Measurements from ENCODE around the gene ZSWIM4. TPM values are rescaled to one million over a fixed set of nuclear protein-coding genes. Genes with fewer than 3 reads are reported as not detected.
"Not testable (repeated sequence)": the region's sequence is repeated elsewhere in the genome, so short reads cannot be mapped to it uniquely, and the experiment has no call there.

Gene ZSWIM4
- 12.7 and 13.1 TPM in 2 replicates for total RNA-seq

GRCh38 chr19:13794757-13795589, at the start of gene ZSWIM4:
Gene ZSWIM4 (plus strand): TSS chr19:13795443. CDS start chr19:13795649, 206 bp downstream.
- peak; percentile 97 for DNase-seq (ENCODE audit: low read depth, low spot score)

- no peak for DNase-seq (ENCODE audit: low read depth, low spot score)
These were observed 48.2 kb upstream of the ZSWIM4 start for GRCh38 chr19:13747098-13747453.

- DNase-seq (ENCODE audit: low read depth, low spot score), result no peak
These were observed 46.9 kb upstream of the ZSWIM4 start for GRCh38 chr19:13748169-13748828.

DNA sequence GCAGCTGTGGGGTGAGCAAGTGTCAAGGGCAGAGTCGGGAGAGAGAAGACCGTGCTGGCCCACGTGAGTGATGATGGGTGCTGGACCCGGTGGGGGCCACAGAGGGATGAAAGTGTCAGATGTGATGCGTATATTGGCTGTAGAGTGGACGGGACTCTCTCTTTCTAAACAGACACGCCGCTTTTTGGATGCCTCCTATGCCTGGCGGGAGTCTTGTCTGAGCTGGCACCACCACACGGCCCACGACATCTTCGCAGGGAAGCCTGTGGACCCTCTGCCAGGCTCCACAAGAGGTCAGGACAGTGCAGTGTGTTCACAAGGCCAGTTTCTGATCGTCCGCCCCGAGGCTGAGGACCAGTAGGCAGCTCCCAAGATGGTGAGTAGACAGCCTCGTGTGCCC, 43.8 kb upstream of the ZSWIM4 start:
- no peak for DNase-seq (ENCODE audit: low read depth, low spot score)

GRCh38 chr19:13753622-13754021, 41.6 kb upstream of the ZSWIM4 start:
- not testable (repeated sequence) for DNase-seq (ENCODE audit: low read depth, low spot score)

DNA sequence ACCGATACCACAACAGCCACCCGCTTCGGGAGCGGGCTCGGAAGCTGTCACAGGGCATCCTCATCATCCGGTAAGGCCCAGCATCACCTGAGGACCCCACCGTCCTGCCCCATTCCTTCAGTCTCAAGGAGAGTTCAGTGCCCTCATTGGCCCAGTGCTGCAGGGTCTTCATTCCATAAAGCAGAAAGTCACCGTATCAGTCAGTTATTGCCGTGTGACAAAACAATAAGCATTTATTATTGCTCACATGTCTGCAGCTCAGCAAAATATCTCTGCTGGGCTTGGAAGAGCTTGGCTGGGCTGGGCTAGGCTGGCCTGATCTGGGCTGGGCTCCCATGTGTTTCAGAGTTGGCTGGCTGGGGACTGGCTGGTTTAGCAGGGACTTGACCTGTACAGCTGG, 39.0 kb upstream of the ZSWIM4 start:
- DNase-seq (ENCODE audit: low read depth, low spot score), result no peak

GRCh38 chr19:13757805-13758772, 37.2 kb upstream of the ZSWIM4 start:
- DNase-seq (ENCODE audit: low read depth, low spot score), result no peak

DNA sequence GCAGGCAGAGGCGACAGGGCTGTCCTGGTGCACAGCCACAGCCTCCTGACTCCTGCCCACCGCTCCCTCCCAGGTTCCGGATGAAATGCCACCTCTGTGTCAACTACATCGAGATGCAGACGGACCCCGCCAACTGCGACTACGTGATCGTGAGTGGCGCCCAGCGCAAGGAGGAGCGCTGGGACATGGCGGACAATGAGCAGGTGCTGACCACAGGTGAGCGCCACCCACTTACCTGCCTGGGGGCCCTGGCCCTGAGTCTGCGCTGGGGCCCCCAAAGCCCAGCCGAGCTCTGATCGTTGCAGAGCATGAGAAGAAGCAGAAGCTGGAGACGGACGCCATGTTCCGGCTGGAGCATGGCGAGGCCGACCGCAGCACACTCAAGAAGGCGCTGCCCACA, 36.4 kb upstream of the ZSWIM4 start:
- no peak for DNase-seq (ENCODE audit: low read depth, low spot score)

- DNase-seq (ENCODE audit: low read depth, low spot score), result no peak
These were observed 33.8 kb upstream of the ZSWIM4 start for GRCh38 chr19:13761423-13761822.

- DNase-seq (ENCODE audit: low read depth, low spot score), result no peak
These were observed 32.5 kb upstream of the ZSWIM4 start for GRCh38 chr19:13762635-13763235.

DNA sequence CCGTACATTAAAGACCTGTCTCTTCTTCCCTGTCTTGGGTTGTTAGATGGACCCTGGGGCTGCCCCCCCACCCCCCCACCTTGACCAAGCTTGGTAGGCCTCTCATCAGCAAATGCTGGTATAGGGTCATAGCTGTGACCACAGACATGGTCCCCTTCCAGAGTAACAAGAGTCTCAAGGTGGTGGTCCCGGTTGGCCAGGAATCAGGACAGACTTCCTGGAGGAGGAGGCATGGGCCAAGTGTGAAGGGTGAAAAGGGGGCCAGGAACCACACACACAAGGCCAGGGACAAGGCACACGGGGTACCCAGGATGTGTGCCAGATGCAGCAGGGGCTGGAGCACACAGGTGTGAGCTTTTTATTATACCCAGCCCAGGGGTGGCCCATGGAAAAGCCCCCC, 32.0 kb upstream of the ZSWIM4 start:
- no peak for DNase-seq (ENCODE audit: low read depth, low spot score)

- DNase-seq (ENCODE audit: low read depth, low spot score), result no peak
These were observed 31.0 kb upstream of the ZSWIM4 start, which contains the start of gene MRI1 for GRCh38 chr19:13764101-13764807. Gene MRI1 (plus strand): TSS chr19:13764522. CDS start chr19:13764589, 67 bp downstream.

DNA sequence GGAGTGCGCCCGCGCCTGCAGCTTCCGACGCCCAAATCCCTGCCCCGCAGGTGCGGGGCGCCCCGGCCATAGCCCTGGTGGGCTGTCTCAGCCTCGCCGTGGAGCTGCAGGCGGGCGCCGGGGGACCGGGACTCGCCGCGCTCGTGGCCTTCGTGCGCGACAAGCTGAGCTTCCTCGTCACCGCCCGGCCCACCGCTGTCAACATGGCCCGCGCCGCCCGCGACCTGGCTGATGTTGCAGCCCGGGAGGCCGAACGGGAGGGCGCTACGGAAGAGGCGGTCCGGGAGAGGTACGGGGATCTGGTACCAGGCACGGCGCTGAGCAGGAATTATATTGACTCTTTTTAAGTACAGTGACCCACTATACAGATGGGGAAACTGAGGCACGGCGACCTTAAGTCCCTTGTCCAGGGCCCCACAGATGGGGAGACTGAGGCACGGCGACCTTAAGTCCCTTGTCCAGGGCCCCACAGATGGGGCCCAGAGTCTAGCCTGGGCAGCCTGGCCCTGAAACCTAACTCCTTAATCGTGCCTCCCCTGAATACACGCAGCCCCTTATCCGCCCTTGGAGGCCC, 30.3 kb upstream of the ZSWIM4 start:
- DNase-seq (ENCODE audit: low read depth, low spot score), result no peak

GRCh38 chr19:13765395-13766094, 29.7 kb upstream of the ZSWIM4 start:
- no peak for DNase-seq (ENCODE audit: low read depth, low spot score)

- no peak for DNase-seq (ENCODE audit: low read depth, low spot score)
These were observed 29.2 kb upstream of the ZSWIM4 start for GRCh38 chr19:13766095-13766481.

- no peak for DNase-seq (ENCODE audit: low read depth, low spot score)
These were observed 26.7 kb upstream of the ZSWIM4 start for GRCh38 chr19:13768510-13768909.

- no peak for DNase-seq (ENCODE audit: low read depth, low spot score)
These were observed 25.1 kb upstream of the ZSWIM4 start for GRCh38 chr19:13770013-13770635.

- peak; percentile 79 for DNase-seq (ENCODE audit: low read depth, low spot score)
These were observed 20.7 kb upstream of the ZSWIM4 start, which contains the start of gene C19orf53 for GRCh38 chr19:13774217-13775191. Gene C19orf53 (plus strand): TSS chr19:13774456. CDS start chr19:13774478, 22 bp downstream.

All from pulmonary artery endothelial cell (primary cell).